GM21529 (cell line): ENCODE data around the gene SKOR1.

Experiments used
- ATAC-seq: cut with Tn5 transposase; IDR thresholded peaks from one replicate; pipeline ENCODE4 v1.9.1; 2021; ENCODE audit not compliant: unreplicated experiment

SKOR1 gene

GRCh38 chr15:67796196-67797127 lies 28.8 kb upstream of the SKOR1 start:
- no peak for ATAC-seq

GRCh38 chr15:67799801-67800205 lies 25.5 kb upstream of the SKOR1 start:
- no peak for ATAC-seq

GRCh38 chr15:67801142-67801541 lies 24.2 kb upstream of the SKOR1 start:
- ATAC-seq: no peak

- ATAC-seq: no peak
These were observed 23.1 kb upstream of the SKOR1 start for GRCh38 chr15:67801926-67802914.

- ATAC-seq: no peak
These were observed 22.0 kb upstream of the SKOR1 start for GRCh38 chr15:67803299-67803698.

- ATAC-seq: no peak
These were observed 21.1 kb upstream of the SKOR1 start for GRCh38 chr15:67803996-67804843.

GRCh38 chr15:67805008-67805665 lies 20.2 kb upstream of the SKOR1 start:
- no peak for ATAC-seq

- ATAC-seq: no peak
These were observed 19.4 kb upstream of the SKOR1 start for GRCh38 chr15:67805666-67806516.

- ATAC-seq: no peak
These were observed 18.8 kb upstream of the SKOR1 start for GRCh38 chr15:67806536-67806935.

- ATAC-seq: no peak
These were observed 18.2 kb upstream of the SKOR1 start for GRCh38 chr15:67807141-67807540.

GRCh38 chr15:67807836-67808235 lies 17.5 kb upstream of the SKOR1 start:
- ATAC-seq: no peak

- ATAC-seq: no peak
These were observed 16.5 kb upstream of the SKOR1 start for GRCh38 chr15:67808821-67809220.

- ATAC-seq: no peak
These were observed 15.9 kb upstream of the SKOR1 start for GRCh38 chr15:67809441-67809840.

GRCh38 chr15:67809866-67810265 lies 15.4 kb upstream of the SKOR1 start:
- no peak for ATAC-seq

GRCh38 chr15:67812241-67812644 lies 13.1 kb upstream of the SKOR1 start:
- ATAC-seq: no peak

- no peak for ATAC-seq
These were observed 12.1 kb upstream of the SKOR1 start for GRCh38 chr15:67813104-67813634.

- no peak for ATAC-seq
These were observed 10.2 kb upstream of the SKOR1 start for GRCh38 chr15:67815036-67815592.

- ATAC-seq: no peak
These were observed 8.6 kb upstream of the SKOR1 start for GRCh38 chr15:67816668-67817067.

- no peak for ATAC-seq
These were observed 6.8 kb upstream of the SKOR1 start for GRCh38 chr15:67818464-67818863.
